Adrenal gland (tissue), 5 donors: ENCODE data around the gene DDX28.

Source experiments
- POLR2A ChIP-seq, 2 donors: fragments of 450-650 bp; IDR thresholded peaks; one replicate each; pipeline ENCODE4 v1.6.1; 2017; ENCODE audit warnings: antibody characterized with exemption in 2 of 2, mild to moderate bottlenecking in 2 of 2, moderate library complexity in 1 of 2
- TF ChIP-seq, protein P1 (sequence below), 6 experiments: fragments of 450-650 bp in 4 of 6; fragments of 200-600 bp in 2 of 6; sonication (generic) in 1 of 6; IDR thresholded peaks; 1 replicate in 5 of 6; 2 replicates in 1 of 6; pipeline versions ENCODE4 v1.5.1 to v1.8.0; 2016 to 2021; ENCODE audit warnings: antibody characterized with exemption in 6 of 6, mild to moderate bottlenecking in 2 of 6, moderate library complexity in 1 of 6
- donor health status: DM: no; HTN: no; CAD: no.

DNA sequence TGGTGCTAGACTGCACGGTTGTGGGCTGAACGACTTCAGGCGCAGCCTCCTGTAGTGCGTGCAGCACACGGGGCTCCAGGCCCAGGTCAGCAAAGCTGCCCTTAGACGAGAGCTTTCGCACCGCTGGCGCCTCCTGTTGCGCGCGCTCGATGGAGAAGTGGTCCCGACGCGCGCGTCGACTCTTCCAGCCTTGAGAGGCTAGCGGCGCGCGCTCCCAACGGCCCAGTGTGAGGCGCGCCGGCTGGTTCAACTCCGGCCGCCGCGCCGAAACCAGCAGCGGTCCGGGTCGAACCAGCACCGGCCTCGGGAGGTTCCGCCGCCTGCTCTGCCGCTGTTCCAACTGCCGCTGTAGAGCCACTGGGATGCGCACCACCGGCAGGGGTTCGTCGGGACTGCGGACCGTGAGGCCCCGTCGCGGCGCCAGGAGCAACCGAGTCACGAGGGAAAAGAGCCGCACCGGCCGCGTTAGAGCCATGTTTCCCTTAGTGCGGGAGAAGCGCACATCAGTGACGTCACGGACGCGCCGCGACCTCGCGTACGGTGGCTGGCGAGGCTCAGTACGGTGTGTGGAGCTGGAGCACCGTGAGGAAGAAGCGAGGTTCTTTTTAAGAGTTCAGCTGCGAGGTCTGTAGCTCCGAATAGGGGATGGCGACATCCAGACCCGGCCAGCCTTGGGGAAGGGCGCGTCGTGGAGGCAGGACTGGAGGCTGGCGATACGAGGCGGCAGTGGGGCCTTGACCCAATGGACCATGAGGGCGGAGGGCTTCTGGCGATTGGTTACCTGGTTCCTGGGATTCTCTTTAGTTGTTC, at the start of gene DDX28, which contains the start of gene DUS2:
- TF ChIP-seq, protein P1, sequence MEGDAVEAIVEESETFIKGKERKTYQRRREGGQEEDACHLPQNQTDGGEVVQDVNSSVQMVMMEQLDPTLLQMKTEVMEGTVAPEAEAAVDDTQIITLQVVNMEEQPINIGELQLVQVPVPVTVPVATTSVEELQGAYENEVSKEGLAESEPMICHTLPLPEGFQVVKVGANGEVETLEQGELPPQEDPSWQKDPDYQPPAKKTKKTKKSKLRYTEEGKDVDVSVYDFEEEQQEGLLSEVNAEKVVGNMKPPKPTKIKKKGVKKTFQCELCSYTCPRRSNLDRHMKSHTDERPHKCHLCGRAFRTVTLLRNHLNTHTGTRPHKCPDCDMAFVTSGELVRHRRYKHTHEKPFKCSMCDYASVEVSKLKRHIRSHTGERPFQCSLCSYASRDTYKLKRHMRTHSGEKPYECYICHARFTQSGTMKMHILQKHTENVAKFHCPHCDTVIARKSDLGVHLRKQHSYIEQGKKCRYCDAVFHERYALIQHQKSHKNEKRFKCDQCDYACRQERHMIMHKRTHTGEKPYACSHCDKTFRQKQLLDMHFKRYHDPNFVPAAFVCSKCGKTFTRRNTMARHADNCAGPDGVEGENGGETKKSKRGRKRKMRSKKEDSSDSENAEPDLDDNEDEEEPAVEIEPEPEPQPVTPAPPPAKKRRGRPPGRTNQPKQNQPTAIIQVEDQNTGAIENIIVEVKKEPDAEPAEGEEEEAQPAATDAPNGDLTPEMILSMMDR (IDR thresholded peaks at IDR 0.05) = no peak
- peak; percentile 26 to 65 for TF ChIP-seq POLR2A (IDR thresholded peaks at IDR 0.05)
